Stomach (tissue), 4 donors: ENCODE data around the gene KIAA0930.

Source experiments
- POLR2A ChIP-seq, 4 donors: fragments of 450-650 bp; IDR thresholded peaks; one replicate each; pipeline ENCODE4 v1.6.1; 2016; ENCODE audit warnings: antibody characterized with exemption in 4 of 4, control low read depth in 2 of 4, mild to moderate bottlenecking in 1 of 4, moderate library complexity in 1 of 4
- POLR2AphosphoS5 ChIP-seq, 3 donors: sonication (generic); formaldehyde crosslinking; IDR thresholded peaks; one replicate each; pipeline ENCODE4 v1.6.1; 2016; ENCODE audit warnings: antibody characterized with exemption in 3 of 3
- TF ChIP-seq, protein P1 (sequence below), 7 experiments: fragments of 450-650 bp in 4 of 7; fragments of 200-600 bp in 3 of 7; sonication (generic) in 3 of 7; IDR thresholded peaks; one replicate each; pipeline ENCODE4 v1.5.1; 2016 to 2019; ENCODE audit warnings: antibody characterized with exemption in 7 of 7, control low read depth in 2 of 7, mild to moderate bottlenecking in 1 of 7

- TF ChIP-seq, protein P1, sequence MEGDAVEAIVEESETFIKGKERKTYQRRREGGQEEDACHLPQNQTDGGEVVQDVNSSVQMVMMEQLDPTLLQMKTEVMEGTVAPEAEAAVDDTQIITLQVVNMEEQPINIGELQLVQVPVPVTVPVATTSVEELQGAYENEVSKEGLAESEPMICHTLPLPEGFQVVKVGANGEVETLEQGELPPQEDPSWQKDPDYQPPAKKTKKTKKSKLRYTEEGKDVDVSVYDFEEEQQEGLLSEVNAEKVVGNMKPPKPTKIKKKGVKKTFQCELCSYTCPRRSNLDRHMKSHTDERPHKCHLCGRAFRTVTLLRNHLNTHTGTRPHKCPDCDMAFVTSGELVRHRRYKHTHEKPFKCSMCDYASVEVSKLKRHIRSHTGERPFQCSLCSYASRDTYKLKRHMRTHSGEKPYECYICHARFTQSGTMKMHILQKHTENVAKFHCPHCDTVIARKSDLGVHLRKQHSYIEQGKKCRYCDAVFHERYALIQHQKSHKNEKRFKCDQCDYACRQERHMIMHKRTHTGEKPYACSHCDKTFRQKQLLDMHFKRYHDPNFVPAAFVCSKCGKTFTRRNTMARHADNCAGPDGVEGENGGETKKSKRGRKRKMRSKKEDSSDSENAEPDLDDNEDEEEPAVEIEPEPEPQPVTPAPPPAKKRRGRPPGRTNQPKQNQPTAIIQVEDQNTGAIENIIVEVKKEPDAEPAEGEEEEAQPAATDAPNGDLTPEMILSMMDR (IDR thresholded peaks at IDR 0.05): no peak
- TF ChIP-seq POLR2A (IDR thresholded peaks at IDR 0.05) (no peak), POLR2AphosphoS5 (IDR thresholded peaks at IDR 0.05) (no peak)
Observed at GRCh38 chr22:45157907-45158306, 82.8 kb downstream of the KIAA0930 start.
